CD14-positive monocyte (primary cell): ENCODE results near the gene KIF9. TPM values are rescaled to one million over a fixed set of nuclear protein-coding genes. Genes with fewer than 3 reads are reported as not detected.
A peak's percentile ranks its signal among the peaks of the same experiment; 100 is the strongest.

Experiments used
- DNase-seq, 3 donors: peaks; one replicate each; pipeline ENCODE4 v3.0.0-alpha.2; 2011 to 2022
- H2AFZ ChIP-seq: 2 replicates; pipeline ENCODE4 v1.6.0; 2012; ENCODE audit warnings: mild to moderate bottlenecking, low read depth, low read length, inconsistent platforms; ENCODE audit not compliant: insufficient read depth, poor library complexity, severe bottlenecking
- H3K27ac ChIP-seq, 2 donors: 1 replicate in 1 of 2; 2 replicates in 1 of 2; pipeline ENCODE4 v1.5.1; 2012 to 2013; ENCODE audit warnings: low read length in 2 of 2, control low read depth in 1 of 2, inconsistent platforms in 1 of 2, low read depth in 1 of 2, mild to moderate bottlenecking in 1 of 2
- H3K27me3 ChIP-seq, 2 donors: one replicate each; pipeline versions ENCODE4 v1.6.0 to v1.6.1; 2011 to 2013; ENCODE audit warnings: low read length in 2 of 2; ENCODE audit not compliant: control insufficient read depth in 2 of 2, insufficient read depth in 2 of 2
- H3K36me3 ChIP-seq, 2 donors: replicated peaks in 1 of 2; 1 replicate in 1 of 2; 2 replicates in 1 of 2; pipeline versions ENCODE4 v1.5.1 to v1.6.1; 2012 to 2013; ENCODE audit warnings: low read length in 2 of 2, control low read depth in 1 of 2, inconsistent platforms in 1 of 2, mild to moderate bottlenecking in 1 of 2; ENCODE audit not compliant: insufficient read depth in 2 of 2, control insufficient read depth in 1 of 2
- H3K4me1 ChIP-seq, 2 donors: 1 replicate in 1 of 2; 2 replicates in 1 of 2; pipeline versions ENCODE4 v1.5.1 to v1.6.1; 2012 to 2013; ENCODE audit warnings: low read length in 2 of 2, control low read depth in 1 of 2, inconsistent platforms in 1 of 2, mild to moderate bottlenecking in 1 of 2, moderate library complexity in 1 of 2; ENCODE audit not compliant: insufficient read depth in 2 of 2, control insufficient read depth in 1 of 2
- H3K4me2 ChIP-seq: replicated peaks from 2 replicates; pipeline ENCODE3; 2012; ENCODE audit warnings: low read length, moderate library complexity, mild to moderate bottlenecking; ENCODE audit not compliant: poor library complexity, severe bottlenecking; ENCODE audit errors: extremely low read depth
- H3K4me3 ChIP-seq, 3 experiments: fragments of 200-600 bp in 1 of 3; sonication (generic) in 1 of 3; replicated peaks in 1 of 3; 1 replicate in 2 of 3; 2 replicates in 1 of 3; pipeline ENCODE4 v1.5.1; 2011 to 2013; ENCODE audit warnings: low read length in 3 of 3, mild to moderate bottlenecking in 3 of 3, control low read depth in 2 of 3, low read depth in 2 of 3, inconsistent platforms in 1 of 3, moderate library complexity in 1 of 3
- H3K79me2 ChIP-seq: 2 replicates; pipeline ENCODE4 v1.6.0; 2012; ENCODE audit warnings: mild to moderate bottlenecking, control low read depth, inconsistent platforms, low read length, moderate library complexity; ENCODE audit not compliant: insufficient read depth
- H3K9ac ChIP-seq: 2 replicates; pipeline ENCODE4 v1.6.0; 2017; ENCODE audit warnings: low read length, mild to moderate bottlenecking; ENCODE audit not compliant: insufficient read depth, poor library complexity, severe bottlenecking
- H3K9me3 ChIP-seq, 2 donors: replicated peaks in 1 of 2; 1 replicate in 1 of 2; 2 replicates in 1 of 2; pipeline versions ENCODE4 v1.5.1 to v1.6.1; 2012 to 2013; ENCODE audit warnings: low read length in 2 of 2, control low read depth in 1 of 2; ENCODE audit not compliant: control insufficient read depth in 1 of 2, insufficient read depth in 1 of 2
- H4K20me1 ChIP-seq: 2 replicates; pipeline ENCODE4 v1.6.0; 2012; ENCODE audit warnings: mild to moderate bottlenecking, low read length, control low read depth, moderate library complexity; ENCODE audit not compliant: insufficient read depth
- H3K27ac Mint-ChIP-seq, 7 donors: one replicate each; pipeline ENCODE4 v1.8.0; 2020; ENCODE audit warnings: mild to moderate bottlenecking in 7 of 7, mixed read lengths in 7 of 7, moderate library complexity in 6 of 7, inconsistent platforms in 2 of 7
- H3K27me3 Mint-ChIP-seq, 3 donors: one replicate each; pipeline ENCODE4 v1.8.0; 2021 to 2022; ENCODE audit warnings: low read depth in 3 of 3, mild to moderate bottlenecking in 3 of 3, mixed read lengths in 3 of 3, moderate library complexity in 3 of 3, inconsistent platforms in 1 of 3
- H3K36me3 Mint-ChIP-seq, 2 donors: one replicate each; pipeline ENCODE4 v1.8.0; 2020; ENCODE audit warnings: mixed read lengths in 2 of 2, inconsistent platforms in 1 of 2, mild to moderate bottlenecking in 1 of 2
- H3K4me1 Mint-ChIP-seq: one replicate; pipeline ENCODE4 v1.8.0; 2020; ENCODE audit warnings: mild to moderate bottlenecking, mixed read lengths
- H3K4me3 Mint-ChIP-seq, 2 donors: one replicate each; pipeline ENCODE4 v1.8.0; 2020; ENCODE audit warnings: mild to moderate bottlenecking in 2 of 2, mixed read lengths in 2 of 2, moderate library complexity in 1 of 2
- H3K9me3 Mint-ChIP-seq, 7 donors: one replicate each; pipeline ENCODE4 v1.8.0; 2020 to 2022; ENCODE audit warnings: mixed read lengths in 7 of 7, mild to moderate bottlenecking in 6 of 7, moderate library complexity in 6 of 7, inconsistent platforms in 2 of 7
- WGBS: methylation state at CpG from one replicate; pipeline ENCODE4 v1.1.5; 2013; ENCODE audit warnings: missing lambda C conversion rate; ENCODE audit not compliant: insufficient coverage; 5-methylcytosine and 5-hydroxymethylcytosine counted together
- intact Hi-C, 2 donors: fragments of 100-400 bp; cut with micrococcal nuclease; formaldehyde crosslinking; loops; one replicate each; pipeline versions ENCODE4 v1.15.0 to v1.15.1; 2023
- polyA plus RNA-seq, 3 donors: library from polyadenylated mRNA; depleted of rRNA in 1 of 3; unstranded in 2 of 3; stranded (reverse) in 1 of 3; fragments of 300-500 nt in 2 of 3; fragments of >200 nt in 1 of 3; fragmentation: Illumina TruSeq in 2 of 3; gene quantifications; 1 replicate in 2 of 3; 2 replicates in 1 of 3; pipeline ENCODE4 v1.2.3, GENCODE V29; 2012 to 2021
- TF ChIP-seq, protein P1 (sequence below): fragments of 200-600 bp; IDR thresholded peaks from one replicate; pipeline ENCODE4 v1.8.0; 2022; ENCODE audit warnings: antibody characterized with exemption, mild to moderate bottlenecking

KIF9 gene
- polyA plus RNA-seq, 3 donors, result 2.4 to 5.1 (median 3.8) TPM

DNA sequence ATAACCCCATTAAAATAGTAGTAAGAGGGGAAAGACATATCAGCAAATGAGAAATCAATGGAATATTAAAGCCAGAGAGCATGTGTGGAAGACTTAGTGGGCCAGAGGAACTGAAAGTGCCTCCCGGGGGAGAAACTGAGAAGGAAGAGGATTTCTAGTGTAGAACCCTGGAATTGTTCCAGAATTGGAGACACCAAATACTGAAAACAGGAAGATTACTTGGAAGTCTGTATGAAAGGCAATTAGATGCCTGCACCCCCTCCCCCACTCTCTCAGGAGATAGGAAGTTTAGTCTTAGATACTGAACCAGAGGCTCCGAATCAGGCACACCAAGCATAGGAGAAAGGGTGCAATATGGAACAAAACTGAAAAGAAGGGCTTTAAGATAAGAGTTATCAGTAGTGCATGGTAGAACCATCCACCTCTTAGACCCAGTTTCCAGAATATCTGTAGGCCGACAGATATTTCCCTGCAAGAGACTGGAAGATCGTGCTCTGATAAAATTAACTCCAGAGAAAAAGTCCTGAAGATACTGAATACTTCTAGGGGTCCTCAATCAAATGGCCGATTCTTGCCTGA is 32.6 kb upstream of the KIF9 start:
- WGBS, result 100% methylated on average over 2 of the region's 5 CpGs
- H3K27me3 Mint-ChIP-seq, result no peaks in the 10 kb centered on the region
- H3K4me3 Mint-ChIP-seq, result peak overlapping the region in 1 of 2 donors; percentile 44
- peak in 2 of 3 donors; percentile 28 to 46 for DNase-seq
- Histone ChIP-seq H3K27ac (peak overlapping the region in 1 of 2 donors; percentile 54), H3K9me3 (no peaks in the 10 kb centered on the region), H3K9ac (peak overlapping the region; percentile 16), H3K79me2 (peaks cover 78% of the 10 kb centered on the region), H3K36me3 (peaks cover 13 to 35% of the 10 kb centered on the region in 2 donors), H3K4me2 (peak overlapping the region; percentile 53), H3K4me1 (peaks cover 37 to 48% of the 10 kb centered on the region in 2 donors), H2AFZ (no peak overlapping the region), H3K4me3 (peak overlapping the region in 1 of 3 experiments; percentile 35), H4K20me1 (peaks cover 95% of the 10 kb centered on the region), H3K27me3 (no peaks in the 10 kb centered on the region)
- TF ChIP-seq, protein P1, sequence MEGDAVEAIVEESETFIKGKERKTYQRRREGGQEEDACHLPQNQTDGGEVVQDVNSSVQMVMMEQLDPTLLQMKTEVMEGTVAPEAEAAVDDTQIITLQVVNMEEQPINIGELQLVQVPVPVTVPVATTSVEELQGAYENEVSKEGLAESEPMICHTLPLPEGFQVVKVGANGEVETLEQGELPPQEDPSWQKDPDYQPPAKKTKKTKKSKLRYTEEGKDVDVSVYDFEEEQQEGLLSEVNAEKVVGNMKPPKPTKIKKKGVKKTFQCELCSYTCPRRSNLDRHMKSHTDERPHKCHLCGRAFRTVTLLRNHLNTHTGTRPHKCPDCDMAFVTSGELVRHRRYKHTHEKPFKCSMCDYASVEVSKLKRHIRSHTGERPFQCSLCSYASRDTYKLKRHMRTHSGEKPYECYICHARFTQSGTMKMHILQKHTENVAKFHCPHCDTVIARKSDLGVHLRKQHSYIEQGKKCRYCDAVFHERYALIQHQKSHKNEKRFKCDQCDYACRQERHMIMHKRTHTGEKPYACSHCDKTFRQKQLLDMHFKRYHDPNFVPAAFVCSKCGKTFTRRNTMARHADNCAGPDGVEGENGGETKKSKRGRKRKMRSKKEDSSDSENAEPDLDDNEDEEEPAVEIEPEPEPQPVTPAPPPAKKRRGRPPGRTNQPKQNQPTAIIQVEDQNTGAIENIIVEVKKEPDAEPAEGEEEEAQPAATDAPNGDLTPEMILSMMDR, result no peak
- H3K9me3 Mint-ChIP-seq, result no peaks in the 10 kb centered on the region
- intact Hi-C loops, result loop anchor here in 1 of 2 donors (10.0 kb wide), 2 partner anchors 50 to 450 kb away; partner anchors contain the start of gene MYL3
- H3K27ac Mint-ChIP-seq, result peak overlapping the region; percentile 16 to 78 (median 54)
- H3K4me1 Mint-ChIP-seq, result peaks cover 56% of the 10 kb centered on the region
- H3K36me3 Mint-ChIP-seq, result peaks cover 26 to 40% of the 10 kb centered on the region in 2 donors

DNA sequence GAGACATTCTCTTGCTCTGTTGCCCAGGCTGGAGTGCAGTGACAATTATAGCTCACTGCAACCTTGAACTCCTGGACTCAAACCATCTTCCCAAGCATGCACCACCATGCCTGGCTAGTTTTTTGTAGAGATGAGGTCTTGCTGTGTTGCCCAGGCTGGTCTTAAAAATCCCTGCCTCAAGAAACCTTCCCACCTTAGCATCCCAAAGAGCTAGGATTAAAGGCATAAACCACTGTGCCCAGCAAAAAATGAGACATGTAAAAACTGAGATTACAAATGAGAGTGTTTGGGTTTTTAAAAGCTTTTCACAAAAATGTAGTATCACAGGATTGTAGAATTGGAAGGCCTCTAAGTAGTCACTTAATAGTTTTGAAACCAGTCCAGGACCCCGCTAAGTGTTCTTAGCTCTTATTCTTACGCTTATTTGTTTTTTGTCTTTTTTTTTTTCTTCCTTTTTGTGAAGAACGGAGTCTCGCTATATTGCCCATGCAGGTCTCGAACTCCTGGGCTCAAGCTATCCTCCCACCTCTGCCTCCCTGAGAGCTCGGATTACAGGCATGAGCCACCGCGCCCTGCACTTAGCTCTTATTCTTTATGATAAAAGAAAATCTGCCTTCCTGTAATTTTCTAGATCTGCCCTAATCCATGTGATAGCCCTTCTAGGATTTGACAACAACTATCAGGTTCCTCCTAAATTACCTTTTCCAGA is 31.6 kb upstream of the KIF9 start:
- peak overlapping the region in 1 of 2 donors; percentile 54 for H3K27ac ChIP-seq
- TF ChIP-seq, protein P1, result no peak
- peak overlapping the region in 5 of 7 donors; percentile 16 to 76 (median 40) for H3K27ac Mint-ChIP-seq
- H3K4me1 Mint-ChIP-seq, result peaks cover 56% of the 10 kb centered on the region
- no peak overlapping the region for H2AFZ ChIP-seq
- no peak for DNase-seq
- peak overlapping the region; percentile 20 for H3K4me2 ChIP-seq
- peaks cover 94% of the 10 kb centered on the region for H4K20me1 ChIP-seq
- no peaks in the 10 kb centered on the region for H3K27me3 Mint-ChIP-seq
- H3K27me3 ChIP-seq, result no peaks in the 10 kb centered on the region
- H3K4me1 ChIP-seq, result peaks cover 37 to 48% of the 10 kb centered on the region in 2 donors
- H3K9me3 ChIP-seq, result no peaks in the 10 kb centered on the region
- intact Hi-C loops, result loop anchor here in 1 of 2 donors (10.0 kb wide), 2 partner anchors 49 to 449 kb away; partner anchors contain the start of gene MYL3
- H3K36me3 Mint-ChIP-seq, result peaks cover 20 to 38% of the 10 kb centered on the region in 2 donors
- no peaks in the 10 kb centered on the region for H3K9me3 Mint-ChIP-seq
- H3K9ac ChIP-seq, result no peak overlapping the region
- peaks cover 4 to 28% of the 10 kb centered on the region in 2 donors for H3K36me3 ChIP-seq
- 80% methylated on average over 1 of the region's 8 CpGs for WGBS
- peak overlapping the region in 1 of 3 experiments; percentile 14 for H3K4me3 ChIP-seq
- H3K79me2 ChIP-seq, result peaks cover 77% of the 10 kb centered on the region
- no peak overlapping the region for H3K4me3 Mint-ChIP-seq
